HG03196 (cell line): Measurements from ENCODE around the gene ZNF469.
"Not testable (repeated sequence)": the region's sequence is repeated elsewhere in the genome, so short reads cannot be mapped to it uniquely, and the experiment has no call there.

Experiments used
- ATAC-seq: cut with Tn5 transposase; IDR thresholded peaks from one replicate; pipeline ENCODE4 v1.9.1; 2021; ENCODE audit not compliant: unreplicated experiment

Gene ZNF469

DNA sequence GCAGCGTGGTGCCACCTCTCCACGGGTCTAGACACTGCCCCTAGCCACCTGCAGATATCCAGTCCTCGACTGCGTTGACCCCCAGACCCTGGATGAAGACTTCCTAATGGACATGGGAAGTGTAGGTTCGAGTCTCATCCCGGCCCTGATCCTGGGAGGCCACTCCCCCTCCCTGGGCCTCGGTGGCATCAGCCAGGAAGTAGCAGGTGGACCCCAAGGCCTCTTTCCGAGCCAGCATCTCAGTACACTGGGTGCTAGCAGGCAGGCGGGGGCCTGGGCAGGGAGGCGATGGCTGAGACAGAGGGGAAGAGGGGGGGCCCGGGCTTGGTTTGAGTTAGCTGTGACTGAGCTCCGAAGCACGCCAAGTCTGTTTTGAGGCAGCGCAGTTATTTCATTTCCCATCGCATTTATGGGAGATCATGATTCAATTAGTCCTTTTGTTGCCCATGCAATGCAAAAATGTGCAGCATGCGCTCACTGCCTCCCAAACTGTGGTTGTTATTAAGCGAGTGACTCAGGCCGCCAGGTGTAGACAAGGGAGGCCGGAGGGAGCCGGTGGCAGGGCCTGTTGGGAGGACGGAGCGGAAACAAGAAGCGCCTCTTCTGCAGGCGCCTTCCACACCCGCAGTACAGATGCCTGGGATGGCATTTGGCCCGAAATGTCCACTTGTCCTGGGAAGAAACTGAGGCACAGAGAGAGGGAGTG, 25.3 kb upstream of the ZNF469 start:
- ATAC-seq = no peak

GRCh38 chr16:88358023-88358420, 24.7 kb upstream of the ZNF469 start:
- ATAC-seq = no peak

- ATAC-seq = no peak
Observed at GRCh38 chr16:88359008-88359407, 23.8 kb upstream of the ZNF469 start.

DNA sequence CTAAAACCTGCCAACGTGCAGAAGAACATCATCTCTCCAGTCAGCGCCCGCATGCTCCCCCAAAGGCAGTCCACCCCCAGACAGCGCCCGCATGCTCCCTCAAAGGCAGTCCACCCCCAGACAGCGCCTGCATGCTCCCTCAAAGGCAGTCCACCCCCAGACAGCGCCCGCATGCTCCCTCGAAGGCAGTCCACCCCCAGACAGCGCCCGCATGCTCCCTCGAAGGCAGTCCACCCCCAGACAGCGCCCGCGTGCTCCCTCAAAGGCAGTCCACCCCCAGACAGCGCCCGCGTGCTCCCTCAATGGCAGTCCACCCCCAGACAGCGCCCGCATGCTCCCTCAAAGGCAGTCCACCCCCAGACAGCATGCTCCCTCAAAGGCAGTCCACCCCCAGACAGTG, 22.4 kb upstream of the ZNF469 start:
- not testable (repeated sequence) for ATAC-seq

- ATAC-seq = no peak
Observed at GRCh38 chr16:88360999-88361398, 21.8 kb upstream of the ZNF469 start.

DNA sequence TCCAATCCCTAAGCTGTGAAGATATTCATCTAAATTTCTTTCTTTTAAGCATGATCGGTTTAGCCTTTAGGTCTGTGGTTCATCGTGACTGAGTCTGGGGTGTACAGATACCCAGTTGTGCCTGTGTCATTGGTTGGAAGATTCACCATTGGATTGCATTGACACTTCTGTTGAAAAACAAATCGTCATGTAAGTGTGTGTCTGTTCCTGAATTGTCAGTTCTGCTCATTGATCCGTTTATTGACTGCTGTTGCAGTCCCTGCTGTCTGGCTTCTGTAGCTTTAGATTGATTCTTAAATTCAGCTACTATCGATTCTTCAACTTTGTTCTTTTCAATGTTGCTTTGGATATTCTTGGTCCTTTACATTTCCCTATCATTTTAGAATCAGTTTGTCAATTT, 21.0 kb upstream of the ZNF469 start:
- no peak for ATAC-seq

DNA sequence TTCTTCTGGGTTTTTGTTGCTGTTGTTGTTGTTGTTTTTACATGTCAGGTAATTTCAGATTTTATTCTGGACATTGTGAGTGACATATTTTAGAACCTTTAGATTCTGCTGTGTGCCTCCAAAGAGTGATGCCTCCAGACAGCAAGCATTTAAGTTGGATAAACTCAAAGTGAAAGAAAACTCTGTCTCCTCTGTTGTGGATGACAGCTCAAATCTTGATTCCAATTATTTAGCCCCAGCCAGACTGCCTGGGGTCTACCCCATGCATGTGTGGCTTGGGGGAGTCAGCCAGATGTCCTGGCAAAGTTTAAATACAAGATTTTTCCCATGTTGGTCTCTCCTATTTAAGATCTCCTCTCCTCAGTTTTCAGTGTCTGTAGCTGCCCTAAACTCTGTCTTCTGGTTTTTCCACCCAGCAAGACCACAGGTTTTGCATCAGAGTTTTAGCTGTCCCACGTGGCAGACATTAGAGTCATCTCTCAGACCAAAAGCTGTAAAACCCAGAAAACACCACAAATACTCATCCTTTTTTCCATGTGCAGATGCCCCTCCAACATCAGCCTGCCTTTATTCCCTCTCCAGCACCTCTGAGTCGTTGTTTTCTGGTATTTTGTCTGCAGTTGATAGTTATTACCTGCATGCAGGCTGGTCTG, 19.4 kb upstream of the ZNF469 start:
- ATAC-seq = no peak

DNA sequence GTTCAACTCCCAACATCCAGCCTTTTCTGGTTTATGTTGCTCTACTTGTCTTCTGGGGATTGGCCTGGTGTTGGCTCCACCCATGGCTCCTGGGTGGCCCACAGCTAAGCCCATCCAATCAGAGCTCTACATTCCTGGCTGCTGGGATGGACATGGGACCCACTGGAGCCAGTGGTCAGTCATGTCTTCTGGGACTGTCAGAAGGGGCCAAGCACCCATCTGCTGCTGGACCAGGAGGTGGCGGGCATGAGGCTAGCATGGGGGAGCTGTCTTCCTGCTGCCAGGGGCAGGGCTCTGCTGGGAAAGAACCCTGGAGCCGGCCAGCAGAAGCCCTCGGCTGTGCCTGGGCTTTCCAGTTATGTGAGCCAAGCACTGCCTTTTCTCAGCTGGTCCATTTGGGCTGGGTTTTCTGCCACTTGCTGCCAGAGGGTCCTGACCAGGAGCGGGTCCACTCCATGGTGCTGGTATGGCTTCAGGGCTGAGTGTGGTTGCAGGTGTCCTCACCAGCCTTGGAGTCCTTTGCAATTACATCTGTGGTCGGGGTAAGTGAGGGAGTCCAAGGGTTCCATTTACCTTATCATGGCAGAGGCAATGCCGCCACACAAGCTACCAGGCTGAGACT, 17.4 kb upstream of the ZNF469 start:
- no peak for ATAC-seq

GRCh38 chr16:88366032-88366703, 16.6 kb upstream of the ZNF469 start:
- ATAC-seq = no peak

DNA sequence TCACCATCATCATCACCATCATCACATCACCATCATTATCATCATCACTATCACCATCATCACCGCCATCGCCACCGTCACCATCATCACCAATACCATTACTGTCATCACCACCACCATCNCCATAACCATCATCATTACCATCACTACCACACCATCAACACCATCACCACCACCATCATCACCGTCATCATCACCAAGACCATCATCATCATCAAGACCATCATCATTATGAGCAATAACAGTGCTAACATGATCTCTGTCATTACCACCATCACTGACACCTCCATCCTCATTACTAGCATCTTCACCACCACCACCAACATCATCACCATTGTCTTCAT, 16.1 kb upstream of the ZNF469 start:
- ATAC-seq = no peak

DNA sequence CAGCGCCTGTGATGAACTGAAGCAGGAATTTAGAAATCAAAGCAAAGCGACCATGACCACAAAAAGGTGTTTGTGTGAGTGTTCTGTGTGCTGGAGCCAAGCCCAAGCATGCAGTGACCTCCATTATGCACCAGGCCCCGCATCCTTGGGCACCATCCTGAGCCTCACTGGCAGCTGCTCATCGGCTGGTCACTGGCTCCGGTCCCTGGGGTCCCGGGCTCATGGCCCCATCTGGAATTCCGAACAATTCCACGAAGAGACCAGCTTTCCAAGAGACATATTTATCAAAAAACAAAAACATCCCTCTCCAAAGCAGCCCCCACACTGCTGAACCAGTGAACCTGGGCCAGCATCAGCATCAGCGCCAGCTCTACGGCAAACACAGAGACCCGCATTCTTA, 15.2 kb upstream of the ZNF469 start:
- ATAC-seq = no peak

DNA sequence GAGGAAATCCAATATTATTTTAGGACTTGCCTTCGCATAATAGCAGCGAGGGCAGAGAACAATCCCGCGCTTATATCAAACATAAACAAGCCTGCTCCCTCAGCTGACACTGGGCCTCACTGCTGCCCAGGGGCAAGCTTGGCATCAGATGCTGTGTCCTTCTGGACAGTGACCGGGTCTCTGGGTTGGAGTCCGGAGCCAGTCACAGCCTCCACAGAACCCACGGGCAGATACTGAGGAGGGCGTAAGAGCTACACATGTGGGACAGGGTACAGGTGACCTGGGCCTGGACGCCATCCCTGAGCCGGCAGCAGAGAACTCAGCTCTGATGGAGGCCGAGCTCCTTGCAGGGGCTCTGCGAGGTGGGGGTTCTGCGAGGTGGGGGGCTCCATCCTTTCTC, 14.7 kb upstream of the ZNF469 start:
- ATAC-seq = no peak

DNA sequence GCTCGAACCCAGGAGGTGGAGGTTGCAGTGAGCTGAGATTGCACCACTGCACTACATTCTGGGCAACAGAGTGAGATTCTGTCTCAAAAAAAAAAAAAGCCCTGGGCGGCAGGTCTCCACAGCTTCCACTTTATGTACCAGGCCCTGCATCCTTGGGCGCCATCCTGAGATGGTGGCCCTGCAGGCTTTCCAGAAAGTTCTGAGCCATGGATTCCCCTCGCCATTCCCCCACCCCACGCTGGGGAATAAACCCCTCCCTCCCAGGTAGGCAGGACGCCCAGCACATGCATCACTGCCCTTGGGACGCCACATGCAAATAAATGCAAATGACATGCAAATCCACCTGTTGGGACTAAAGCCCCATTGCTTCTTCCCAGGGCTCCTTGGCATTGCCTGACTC, 13.8 kb upstream of the ZNF469 start:
- no peak for ATAC-seq

DNA sequence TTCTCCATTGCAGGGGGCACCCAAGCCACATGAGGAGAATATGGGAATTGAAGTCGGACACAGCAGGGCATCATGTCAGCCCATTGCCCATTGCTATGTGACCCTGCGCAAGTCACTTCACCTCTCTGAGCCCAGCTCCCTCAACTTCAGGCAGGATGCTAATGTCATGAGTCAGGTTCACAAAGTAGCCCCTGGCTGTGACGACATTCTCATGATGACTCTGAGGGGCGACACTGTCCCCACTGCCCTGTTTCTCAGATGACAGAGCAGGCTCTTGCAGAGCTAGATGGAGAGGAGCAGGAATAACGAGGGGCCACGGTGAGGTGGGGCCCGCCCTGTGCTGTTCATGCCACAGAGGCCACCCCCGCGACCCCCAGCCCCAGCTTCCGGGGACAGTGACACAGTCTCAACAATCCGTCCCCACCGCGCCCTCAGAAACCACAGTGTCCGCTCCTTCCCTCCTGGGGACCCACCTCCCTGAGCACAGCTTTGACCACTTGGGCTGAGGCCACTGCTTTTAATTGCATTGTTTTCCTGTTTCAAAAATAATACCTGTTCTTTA, 13.2 kb upstream of the ZNF469 start:
- ATAC-seq = no peak

DNA sequence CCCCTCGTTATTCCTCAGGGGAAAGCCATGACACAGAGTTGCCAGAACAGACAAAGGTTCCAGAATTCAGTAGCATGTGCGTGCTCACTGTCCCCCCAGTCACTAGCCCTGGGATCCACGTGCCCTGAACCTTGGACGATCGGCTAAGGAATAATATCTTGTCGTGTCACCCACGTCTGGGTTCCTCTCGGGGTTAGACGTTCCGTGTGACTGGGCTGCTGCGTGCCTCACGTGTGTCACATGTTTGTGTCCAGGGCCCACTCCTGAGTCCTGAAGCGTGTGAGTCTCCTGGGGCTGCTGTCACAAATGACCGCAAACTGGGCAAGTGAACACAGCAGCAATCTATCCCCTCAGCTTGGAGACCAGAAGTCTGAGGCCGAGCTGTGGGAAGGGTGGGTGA, 12.4 kb upstream of the ZNF469 start:
- ATAC-seq = no peak

- no peak for ATAC-seq
Observed at GRCh38 chr16:88372522-88372921, 10.2 kb upstream of the ZNF469 start.

GRCh38 chr16:88373211-88373610, 9.5 kb upstream of the ZNF469 start:
- no peak for ATAC-seq

DNA sequence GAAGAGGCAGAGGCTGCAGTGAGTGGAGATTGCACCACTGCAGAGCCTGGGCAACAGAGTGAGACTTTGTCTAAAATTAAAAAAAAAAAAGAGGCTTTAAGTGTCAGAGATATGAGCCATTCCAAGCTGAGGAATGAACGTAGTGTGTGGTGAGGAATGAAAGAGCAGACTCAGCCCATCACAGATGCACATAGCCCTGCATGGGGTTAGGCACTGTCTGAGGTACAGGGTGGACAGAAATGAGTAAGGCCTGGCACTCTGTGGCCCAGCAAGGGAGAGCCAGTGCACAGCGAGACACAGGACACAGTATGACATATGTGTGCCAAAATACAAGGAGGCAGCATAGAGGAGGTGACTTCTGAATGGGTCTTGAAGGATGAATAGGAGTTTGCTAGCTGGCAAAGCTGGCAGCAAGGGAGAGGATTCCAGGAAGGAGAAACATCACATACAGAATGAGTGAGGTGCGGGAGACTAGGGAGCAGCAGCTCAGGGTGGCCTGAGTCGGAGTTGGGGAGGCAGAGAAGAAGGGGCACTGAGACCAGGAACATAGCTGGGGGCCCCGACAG, 8.7 kb upstream of the ZNF469 start:
- no peak for ATAC-seq

GRCh38 chr16:88374736-88375135, 8.0 kb upstream of the ZNF469 start:
- no peak for ATAC-seq

DNA sequence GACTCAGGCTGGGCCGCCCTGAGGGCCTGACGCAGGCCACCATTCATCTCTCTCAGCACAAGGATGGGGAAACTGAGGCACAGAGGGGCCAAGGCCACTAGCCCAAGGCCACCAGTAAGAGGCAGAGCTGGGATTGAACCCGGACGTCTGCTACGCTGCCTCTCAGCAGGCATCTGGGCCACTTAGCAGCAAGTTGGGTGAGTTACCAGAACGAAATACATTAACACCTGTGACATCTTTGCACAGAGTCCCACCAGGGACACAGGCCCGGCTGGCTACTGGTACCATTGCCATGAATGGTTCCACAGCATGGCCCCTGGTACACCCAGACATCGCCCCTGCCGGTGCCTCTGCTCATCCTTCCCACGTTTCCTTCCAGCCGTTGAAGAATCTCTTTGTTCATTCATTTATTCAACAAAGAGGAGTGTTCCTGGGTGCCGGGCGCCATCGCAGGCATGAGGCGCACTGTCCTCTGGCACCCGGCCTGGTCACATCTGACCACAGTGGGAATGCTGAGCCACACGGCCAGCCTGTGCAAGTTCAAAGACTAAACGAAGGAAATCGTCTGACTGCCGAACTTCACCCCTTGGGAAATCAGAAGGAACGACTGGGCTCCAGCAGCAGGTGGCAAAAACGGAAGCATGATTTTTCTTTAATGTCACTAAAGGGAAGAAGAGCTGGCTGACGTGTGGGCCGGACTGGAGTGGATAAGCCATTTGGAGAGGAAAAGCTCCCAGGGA, 7.4 kb upstream of the ZNF469 start:
- no peak for ATAC-seq
